ENCODE results near the gene SHOX.
"Not testable (repeated sequence)": the region's sequence is repeated elsewhere in the genome, so short reads cannot be mapped to it uniquely, and the experiment has no call there.

SHOX gene

DNA sequence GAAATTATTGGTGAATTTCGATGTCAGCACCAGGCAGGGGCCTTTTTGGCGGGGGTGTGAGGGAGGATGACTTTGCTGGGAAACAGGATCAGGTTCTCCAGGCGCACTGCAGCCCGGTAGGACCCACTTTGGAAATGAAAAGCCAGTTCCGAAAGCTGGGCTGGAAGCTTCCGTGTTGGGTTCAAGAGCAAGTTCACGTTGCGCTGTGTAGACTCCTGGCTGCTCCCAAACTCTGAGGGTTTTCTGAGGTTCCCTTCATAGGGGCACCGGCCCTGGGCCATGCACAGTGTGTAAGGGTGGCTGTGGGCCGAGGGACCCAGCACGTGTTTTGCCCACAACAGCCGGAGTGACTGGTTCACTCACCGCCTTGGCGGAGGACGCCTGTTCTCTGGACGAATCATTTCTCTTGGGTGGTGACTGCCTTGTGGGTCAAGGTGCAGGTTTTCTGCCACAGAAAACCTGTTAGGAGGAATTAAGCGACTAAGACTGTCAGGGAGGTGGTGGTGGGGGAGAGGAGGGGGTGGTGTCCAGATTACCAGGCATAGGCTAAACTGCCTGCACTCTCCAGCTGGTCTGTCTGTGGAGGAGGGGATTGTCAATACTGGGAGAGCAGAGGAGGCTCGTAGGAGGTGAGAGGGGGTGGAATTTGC is 8.0 kb downstream of the SHOX start:
- Histone ChIP-seq H3K9ac (ENCODE audit: low read depth, low read length) (no peak overlapping the region), H3K9me3 (ENCODE audit: control insufficient read depth, insufficient read depth, low read length) (no peaks in the 10 kb centered on the region), H3K36me3 (ENCODE audit: insufficient read depth, low read length) (no peaks in the 10 kb centered on the region), H3K4me1 (ENCODE audit: insufficient read depth, low read length) (peaks cover 5% of the 10 kb centered on the region)

DNA sequence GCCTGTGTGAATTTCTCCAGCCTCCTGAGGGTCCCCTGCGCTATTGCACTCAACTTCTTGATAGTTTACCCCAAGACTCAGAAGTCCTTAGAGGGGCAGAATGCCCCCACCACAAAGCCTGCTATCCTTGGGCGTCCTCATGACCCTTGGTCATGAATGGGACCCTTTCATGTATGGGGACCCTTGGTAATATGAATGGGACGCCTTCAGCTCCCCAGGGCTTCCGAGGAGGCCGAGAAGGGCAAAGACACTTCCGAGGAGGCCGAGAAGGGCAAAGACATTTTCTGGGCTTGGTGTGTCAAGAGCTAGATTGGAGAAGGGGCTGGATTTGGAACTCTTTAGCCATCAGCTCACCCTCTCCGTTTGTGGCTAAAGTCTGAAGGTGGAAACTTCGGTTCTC is 8.6 kb downstream of the SHOX start:
- no peaks in the 10 kb centered on the region for H3K9me3 ChIP-seq (ENCODE audit: control insufficient read depth, insufficient read depth, low read length)
- H3K9ac ChIP-seq (ENCODE audit: low read depth, low read length) = no peak overlapping the region
- peaks cover 5% of the 10 kb centered on the region for H3K4me1 ChIP-seq (ENCODE audit: insufficient read depth, low read length)
- H3K36me3 ChIP-seq (ENCODE audit: insufficient read depth, low read length) = no peaks in the 10 kb centered on the region

DNA sequence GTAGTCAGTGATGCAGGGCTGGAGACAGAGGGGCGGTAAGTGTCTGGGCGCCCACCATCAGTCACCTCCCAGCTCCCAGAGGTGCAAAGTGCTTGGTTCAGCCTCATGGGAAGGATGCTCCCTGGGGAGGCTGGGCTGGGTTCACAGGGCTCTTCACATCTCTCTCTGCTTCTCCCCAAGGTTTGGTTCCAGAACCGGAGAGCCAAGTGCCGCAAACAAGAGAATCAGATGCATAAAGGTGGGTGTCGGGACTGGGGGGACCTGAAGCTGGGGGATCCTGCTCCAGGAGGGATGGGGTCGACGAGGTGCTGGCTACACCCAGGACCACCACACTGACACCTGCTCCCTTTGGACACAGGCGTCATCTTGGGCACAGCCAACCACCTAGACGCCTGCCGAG is 10.1 kb downstream of the SHOX start:
- peaks cover 5% of the 10 kb centered on the region; the same call in 1 of the 2 replicates for H3K4me1 ChIP-seq (ENCODE audit: insufficient read depth, low read length)

DNA sequence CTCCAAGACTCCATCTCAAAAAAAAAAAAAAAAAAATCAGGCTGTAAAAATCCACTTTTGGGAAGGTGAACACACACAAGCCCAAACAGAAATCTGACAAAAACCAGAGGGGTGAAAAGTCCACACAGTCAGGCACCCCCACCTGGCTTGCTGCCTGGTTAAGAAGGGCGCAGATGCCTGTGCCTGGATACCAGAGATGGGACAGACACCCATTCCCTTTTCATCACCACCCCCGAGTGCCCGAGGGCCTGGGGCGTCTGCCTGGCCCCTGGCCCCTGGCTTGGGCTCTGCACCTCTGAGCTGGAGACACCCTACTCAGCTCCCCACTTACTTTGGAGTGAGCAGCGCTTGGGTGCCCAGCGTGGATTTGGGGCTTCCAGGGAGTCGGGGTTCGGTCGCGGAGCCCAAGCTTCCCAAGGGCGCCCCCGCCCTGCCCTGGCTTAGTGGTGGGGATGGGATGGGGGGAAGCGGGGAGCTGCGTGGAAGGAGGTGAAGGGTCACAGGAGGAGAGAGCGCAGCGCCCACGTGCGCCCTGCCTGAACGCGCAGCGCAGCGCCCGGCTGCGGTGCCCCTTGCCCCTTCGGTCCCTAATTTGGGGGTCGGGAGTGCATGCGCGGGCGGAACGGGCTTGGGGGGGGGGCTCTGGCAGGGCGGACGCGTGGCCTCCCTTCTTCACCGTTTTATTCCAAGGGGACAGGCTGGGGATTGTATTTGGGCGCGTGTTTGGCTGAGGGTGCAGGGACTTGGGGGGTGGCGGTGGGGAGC is 11.3 kb downstream of the SHOX start:
- no peak overlapping the region for H3K9ac ChIP-seq (ENCODE audit: low read depth, low read length)
- H3K4me1 ChIP-seq (ENCODE audit: insufficient read depth, low read length) = peaks cover 5% of the 10 kb centered on the region; the same call in 1 of the 2 replicates
- no peaks in the 10 kb centered on the region for H3K9me3 ChIP-seq (ENCODE audit: control insufficient read depth, insufficient read depth, low read length)
- no peaks in the 10 kb centered on the region for H3K36me3 ChIP-seq (ENCODE audit: insufficient read depth, low read length)

More for the DNA sequence above, 10.1 kb downstream of the SHOX start:
- Histone ChIP-seq H3K9me3 (ENCODE audit: control insufficient read depth, insufficient read depth, low read length) (no peaks in the 10 kb centered on the region), H3K9ac (ENCODE audit: low read depth, low read length) (no peak overlapping the region), H3K36me3 (ENCODE audit: insufficient read depth, low read length) (no peaks in the 10 kb centered on the region)

DNA sequence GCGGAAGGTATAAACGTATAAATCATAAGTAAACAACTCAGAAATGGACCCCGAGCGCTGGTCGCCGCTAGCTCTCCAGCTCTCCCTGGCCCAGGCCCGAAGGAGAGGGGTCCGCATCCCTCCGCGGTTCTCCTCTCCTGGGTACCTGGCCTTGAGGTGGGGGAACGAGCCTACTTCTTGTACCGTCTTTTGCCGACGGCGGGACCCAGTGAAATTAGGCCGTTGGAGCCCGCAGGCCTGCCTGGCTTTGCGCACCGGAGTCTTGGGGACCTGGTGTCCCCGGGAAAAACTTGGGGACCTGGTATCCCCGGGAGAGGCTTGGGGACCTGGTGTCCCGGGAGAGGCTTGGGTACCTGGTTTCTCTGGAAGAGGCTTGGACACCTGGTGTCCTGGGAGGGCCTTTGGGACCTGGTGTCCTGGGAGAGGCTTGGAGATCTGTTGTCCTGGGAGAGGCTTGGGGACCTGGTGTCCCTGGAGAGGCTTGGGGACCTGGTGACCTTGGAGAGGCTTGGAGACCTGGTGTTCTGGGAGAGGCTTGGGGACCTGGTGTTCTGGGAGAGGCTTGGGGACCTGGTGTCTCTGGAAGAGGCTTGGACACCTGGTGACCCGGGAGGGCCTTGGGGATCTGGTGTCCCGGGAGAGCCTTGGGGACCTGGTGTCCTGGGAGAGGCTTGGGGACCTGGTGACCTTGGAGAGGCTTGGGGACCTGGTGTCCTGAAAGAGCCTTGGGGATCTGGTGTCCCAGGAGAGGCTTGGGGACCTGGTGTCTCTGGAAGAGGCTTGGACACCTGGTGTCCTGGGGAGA is 12.0 kb downstream of the SHOX start:
- peaks cover 5% of the 10 kb centered on the region; the same call in 1 of the 2 replicates for H3K4me1 ChIP-seq (ENCODE audit: insufficient read depth, low read length)
- no peak overlapping the region for H3K9ac ChIP-seq (ENCODE audit: low read depth, low read length)
- no peaks in the 10 kb centered on the region for H3K9me3 ChIP-seq (ENCODE audit: control insufficient read depth, insufficient read depth, low read length)
- H3K36me3 ChIP-seq (ENCODE audit: insufficient read depth, low read length) = no peaks in the 10 kb centered on the region

DNA sequence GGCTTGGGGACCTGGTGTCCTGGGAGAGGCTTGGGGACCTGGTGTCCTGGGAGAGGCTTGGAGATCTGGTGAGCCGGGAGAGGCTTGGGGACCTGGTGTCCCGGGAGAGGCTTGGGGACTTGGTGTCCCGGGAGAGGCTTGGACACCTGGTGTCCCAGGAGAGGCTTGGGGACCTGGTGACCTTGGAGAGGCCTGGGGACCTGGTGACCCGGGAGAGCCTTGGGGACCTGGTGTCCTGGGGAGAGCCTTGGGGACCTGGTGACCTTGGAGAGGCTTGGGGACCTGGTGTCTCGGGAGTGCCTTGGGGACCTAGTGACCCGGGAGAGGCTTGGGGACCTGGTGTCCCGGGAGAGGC is 12.6 kb downstream of the SHOX start:
- 0 out of 2 replicates have a peak, but pooled peaks cover under 1% of the 10 kb centered on the region for H3K4me1 ChIP-seq (ENCODE audit: insufficient read depth, low read length)
- H3K36me3 ChIP-seq (ENCODE audit: insufficient read depth, low read length) = no peaks in the 10 kb centered on the region
- H3K9me3 ChIP-seq (ENCODE audit: control insufficient read depth, insufficient read depth, low read length) = no peaks in the 10 kb centered on the region
- H3K9ac ChIP-seq (ENCODE audit: low read depth, low read length) = no peak overlapping the region

DNA sequence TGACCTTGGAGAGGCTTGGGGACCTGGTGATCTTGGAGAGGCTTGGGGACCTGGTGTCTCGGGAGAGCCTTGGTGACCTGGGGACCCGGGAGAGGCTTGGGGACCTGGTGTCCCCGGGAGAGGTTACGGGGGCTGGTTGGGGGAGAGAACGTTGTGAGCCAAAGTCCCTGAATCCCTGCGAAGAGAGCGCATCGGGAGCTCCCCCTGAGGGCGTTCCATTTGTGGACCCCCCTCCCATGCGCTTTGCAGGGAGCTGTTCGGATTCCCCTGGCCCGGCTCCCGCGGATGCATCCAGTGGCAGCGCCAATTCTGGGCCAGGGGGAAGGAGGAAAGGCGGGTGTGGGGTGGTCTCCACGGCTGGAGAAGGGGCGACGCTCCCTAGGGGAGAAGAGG is 13.3 kb downstream of the SHOX start:
- no peaks in the 10 kb centered on the region for H3K9me3 ChIP-seq (ENCODE audit: control insufficient read depth, insufficient read depth, low read length)
- H3K9ac ChIP-seq (ENCODE audit: low read depth, low read length) = no peak overlapping the region
- no peaks in the 10 kb centered on the region for H3K36me3 ChIP-seq (ENCODE audit: insufficient read depth, low read length)
- no peaks in the 10 kb centered on the region for H3K4me1 ChIP-seq (ENCODE audit: insufficient read depth, low read length)

DNA sequence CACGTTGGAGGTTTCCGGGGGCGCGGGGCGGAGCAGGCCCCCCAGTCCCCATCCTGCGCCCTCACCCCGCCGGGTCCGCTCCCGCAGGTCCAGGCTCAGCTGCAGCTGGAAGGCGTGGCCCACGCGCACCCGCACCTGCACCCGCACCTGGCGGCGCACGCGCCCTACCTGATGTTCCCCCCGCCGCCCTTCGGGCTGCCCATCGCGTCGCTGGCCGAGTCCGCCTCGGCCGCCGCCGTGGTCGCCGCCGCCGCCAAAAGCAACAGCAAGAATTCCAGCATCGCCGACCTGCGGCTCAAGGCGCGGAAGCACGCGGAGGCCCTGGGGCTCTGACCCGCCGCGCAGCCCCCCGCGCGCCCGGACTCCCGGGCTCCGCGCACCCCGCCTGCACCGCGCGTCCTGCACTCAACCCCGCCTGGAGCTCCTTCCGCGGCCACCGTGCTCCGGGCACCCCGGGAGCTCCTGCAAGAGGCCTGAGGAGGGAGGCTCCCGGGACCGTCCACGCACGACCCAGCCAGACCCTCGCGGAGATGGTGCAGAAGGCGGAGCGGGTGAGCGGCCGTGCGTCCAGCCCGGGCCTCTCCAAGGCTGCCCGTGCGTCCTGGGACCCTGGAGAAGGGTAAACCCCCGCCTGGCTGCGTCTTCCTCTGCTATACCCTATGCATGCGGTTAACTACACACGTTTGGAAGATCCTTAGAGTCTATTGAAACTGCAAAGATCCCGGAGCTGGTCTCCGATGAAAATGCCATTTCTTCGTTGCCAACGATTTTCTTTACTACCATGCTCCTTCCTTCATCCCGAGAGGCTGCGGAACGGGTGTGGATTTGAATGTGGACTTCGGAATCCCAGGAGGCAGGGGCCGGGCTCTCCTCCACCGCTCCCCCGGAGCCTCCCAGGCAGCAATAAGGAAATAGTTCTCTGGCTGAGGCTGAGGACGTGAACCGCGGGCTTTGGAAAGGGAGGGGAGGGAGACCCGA is 14.0 kb downstream of the SHOX start:
- Histone ChIP-seq H3K9me3 (ENCODE audit: control insufficient read depth, insufficient read depth, low read length) (no peaks in the 10 kb centered on the region), H3K4me1 (ENCODE audit: insufficient read depth, low read length) (no peaks in the 10 kb centered on the region), H3K36me3 (ENCODE audit: insufficient read depth, low read length) (no peaks in the 10 kb centered on the region), H3K9ac (ENCODE audit: low read depth, low read length) (peak overlapping the region; percentile 37; the same call in 1 of the 2 replicates)

DNA sequence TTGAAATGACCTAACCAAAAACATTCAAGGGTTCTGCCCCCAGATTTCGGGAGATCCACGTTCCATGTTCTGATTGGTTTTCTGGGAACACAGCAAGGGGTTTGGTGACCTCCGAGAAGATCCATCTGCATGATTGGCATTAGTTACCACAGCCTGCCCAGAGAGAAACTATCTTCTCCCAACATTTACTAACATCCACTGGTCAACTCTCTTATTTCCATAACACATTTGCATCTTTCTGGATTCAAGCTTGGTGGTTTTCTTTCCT is 15.6 kb downstream of the SHOX start:
- H3K9me3 ChIP-seq (ENCODE audit: control insufficient read depth, insufficient read depth, low read length) = no peaks in the 10 kb centered on the region
- no peaks in the 10 kb centered on the region for H3K4me1 ChIP-seq (ENCODE audit: insufficient read depth, low read length)
- no peak overlapping the region for H3K9ac ChIP-seq (ENCODE audit: low read depth, low read length)
- no peaks in the 10 kb centered on the region for H3K36me3 ChIP-seq (ENCODE audit: insufficient read depth, low read length)

DNA sequence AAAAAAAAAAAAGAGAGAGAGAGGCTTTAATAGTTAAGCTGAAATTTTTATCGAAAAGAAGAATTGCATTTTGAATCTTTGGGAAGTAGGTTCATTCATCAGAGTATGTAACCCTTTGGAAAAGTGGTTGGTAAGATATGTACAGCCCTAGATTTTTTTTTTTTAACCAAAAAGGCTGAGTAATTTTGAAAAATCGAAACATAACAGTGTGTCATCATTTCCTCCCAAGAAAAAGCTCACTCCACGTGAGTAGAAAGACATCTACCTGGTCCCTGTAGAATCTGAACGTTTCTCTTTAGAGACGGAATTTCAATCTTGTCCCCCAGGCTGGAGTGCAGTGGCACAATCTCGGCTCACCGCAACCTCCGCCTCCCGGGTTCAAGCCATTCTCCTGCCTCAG is 16.2 kb downstream of the SHOX start:
- Histone ChIP-seq H3K4me1 (ENCODE audit: insufficient read depth, low read length) (no peaks in the 10 kb centered on the region), H3K36me3 (ENCODE audit: insufficient read depth, low read length) (no peaks in the 10 kb centered on the region), H3K9me3 (ENCODE audit: control insufficient read depth, insufficient read depth, low read length) (no peaks in the 10 kb centered on the region), H3K9ac (ENCODE audit: low read depth, low read length) (no peak overlapping the region)

DNA sequence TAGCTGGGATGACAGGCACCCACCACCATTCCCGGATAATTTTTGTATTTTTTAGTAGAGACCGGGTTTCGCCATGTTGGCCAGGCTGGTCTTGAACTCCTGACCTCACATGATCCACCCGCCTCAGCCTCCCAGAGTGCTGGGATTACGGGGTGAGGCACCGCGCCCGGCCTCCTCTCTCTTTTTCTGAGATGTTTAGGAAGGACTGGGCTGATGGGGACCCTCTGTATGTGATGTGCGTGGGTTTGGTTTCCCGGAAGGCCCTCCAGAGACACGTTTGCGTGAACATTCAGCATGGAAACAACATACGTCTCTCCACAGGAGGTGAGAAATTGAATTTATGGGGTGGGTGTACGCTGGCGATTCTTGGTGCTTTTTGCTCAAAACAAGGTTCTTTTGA is 18.6 kb downstream of the SHOX start:
- Histone ChIP-seq H3K36me3 (ENCODE audit: insufficient read depth, low read length) (no peaks in the 10 kb centered on the region), H3K4me1 (ENCODE audit: insufficient read depth, low read length) (no peaks in the 10 kb centered on the region), H3K9me3 (ENCODE audit: control insufficient read depth, insufficient read depth, low read length) (no peaks in the 10 kb centered on the region), H3K9ac (ENCODE audit: low read depth, low read length) (no peak overlapping the region)

DNA sequence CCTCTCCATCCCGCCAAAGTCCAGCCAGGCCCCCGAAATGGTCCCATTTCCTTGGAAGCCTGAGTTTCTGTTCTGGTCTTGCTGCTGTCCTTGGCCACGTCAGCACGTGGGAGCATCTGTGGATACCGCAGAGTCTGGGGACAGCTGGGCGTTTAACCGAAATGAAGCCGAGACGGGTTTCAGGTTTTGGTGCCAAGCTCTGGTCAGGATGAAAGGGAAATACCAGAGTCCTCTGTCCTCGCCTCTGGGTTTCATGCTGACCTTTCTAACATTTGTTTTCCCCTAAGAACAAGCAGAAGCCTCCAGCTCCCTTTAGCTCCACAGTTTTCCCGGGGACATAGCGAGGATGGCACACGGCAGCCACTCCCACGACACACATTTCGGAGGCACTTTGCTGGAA is 19.7 kb downstream of the SHOX start:
- no peaks in the 10 kb centered on the region for H3K4me1 ChIP-seq (ENCODE audit: insufficient read depth, low read length)
- H3K9ac ChIP-seq (ENCODE audit: low read depth, low read length) = no peak overlapping the region
- H3K36me3 ChIP-seq (ENCODE audit: insufficient read depth, low read length) = no peaks in the 10 kb centered on the region
- no peaks in the 10 kb centered on the region for H3K9me3 ChIP-seq (ENCODE audit: control insufficient read depth, insufficient read depth, low read length)

DNA sequence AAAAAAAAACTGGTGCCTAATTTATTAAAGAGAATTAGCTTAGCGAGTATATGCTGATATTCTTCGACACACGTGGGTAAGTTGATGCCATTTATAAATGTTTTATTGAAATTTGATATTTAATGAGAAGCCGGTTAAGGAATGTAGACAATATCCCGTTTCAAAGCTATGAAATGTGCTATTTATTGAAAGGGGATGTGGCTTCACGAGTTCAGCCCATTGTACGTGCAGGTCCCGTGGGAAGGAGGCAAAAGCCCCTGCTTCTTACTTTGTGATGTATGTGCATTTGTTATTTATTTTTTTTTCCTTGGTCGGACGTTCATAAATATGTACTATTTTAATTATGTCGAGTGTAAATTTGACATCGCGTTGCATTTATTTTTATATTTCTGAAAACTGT is 20.2 kb downstream of the SHOX start:
- no peaks in the 10 kb centered on the region for H3K4me1 ChIP-seq (ENCODE audit: insufficient read depth, low read length)

DNA sequence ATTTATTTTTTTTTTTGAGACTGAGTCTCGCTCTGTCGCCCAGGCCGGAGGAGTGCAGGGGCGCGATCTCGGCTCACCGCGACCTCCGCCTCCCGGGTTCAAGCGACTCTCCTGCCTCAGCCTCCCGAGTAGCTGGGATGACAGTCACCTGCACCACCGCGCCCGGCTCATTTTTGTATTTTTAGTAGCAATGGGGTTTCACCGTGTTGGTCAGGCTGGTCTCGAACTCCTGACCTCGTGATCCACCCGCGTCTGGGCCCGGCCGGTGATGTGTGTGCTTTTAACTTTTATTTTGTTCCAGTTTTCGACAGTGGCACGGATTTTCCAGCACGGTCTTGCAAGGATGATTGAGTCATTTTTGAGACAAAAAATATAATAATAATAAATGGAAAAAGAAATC is 21.3 kb downstream of the SHOX start:
- not testable (repeated sequence) for H3K4me1 ChIP-seq (ENCODE audit: insufficient read depth, low read length); H3K9ac ChIP-seq (ENCODE audit: low read depth, low read length); H3K36me3 ChIP-seq (ENCODE audit: insufficient read depth, low read length); H3K9me3 ChIP-seq (ENCODE audit: control insufficient read depth, insufficient read depth, low read length)

More for the DNA sequence above, 20.2 kb downstream of the SHOX start:
- Histone ChIP-seq H3K9me3 (ENCODE audit: control insufficient read depth, insufficient read depth, low read length) (no peaks in the 10 kb centered on the region), H3K9ac (ENCODE audit: low read depth, low read length) (no peak overlapping the region), H3K36me3 (ENCODE audit: insufficient read depth, low read length) (no peaks in the 10 kb centered on the region)
